Astrocyte of the spinal cord (primary cell): ENCODE measurements around the gene RAB28.
"Not testable (repeated sequence)": the region's sequence is repeated elsewhere in the genome, so short reads cannot be mapped to it uniquely, and the experiment has no call there.

Source experiments
- DNase-seq: peaks from one replicate; pipeline ENCODE4 v3.0.0; 2011; ENCODE audit warnings: low read depth, low spot score
- H3K4me3 ChIP-seq: 2 replicates; pipeline ENCODE4 v1.5.1; 2011; ENCODE audit warnings: low read depth, mild to moderate bottlenecking, low read length, moderate library complexity
- in situ Hi-C: cut with HindIII; loops from 2 replicates; pipeline ENCODE4 v1.10.0; 2017; ENCODE audit warnings: low sequenced_read_pairs
- TF ChIP-seq, protein P1 (sequence below): IDR thresholded peaks from 2 replicates; pipeline ENCODE4 v1.5.1; 2012; ENCODE audit warnings: low read depth, mild to moderate bottlenecking, low read length, inconsistent platforms

The RAB28 gene

GRCh38 chr4:13396161-13396560 lies 88.0 kb downstream of the RAB28 start:
- no peak for DNase-seq
- in situ Hi-C loops = no loop called here
- TF ChIP-seq, protein P1, sequence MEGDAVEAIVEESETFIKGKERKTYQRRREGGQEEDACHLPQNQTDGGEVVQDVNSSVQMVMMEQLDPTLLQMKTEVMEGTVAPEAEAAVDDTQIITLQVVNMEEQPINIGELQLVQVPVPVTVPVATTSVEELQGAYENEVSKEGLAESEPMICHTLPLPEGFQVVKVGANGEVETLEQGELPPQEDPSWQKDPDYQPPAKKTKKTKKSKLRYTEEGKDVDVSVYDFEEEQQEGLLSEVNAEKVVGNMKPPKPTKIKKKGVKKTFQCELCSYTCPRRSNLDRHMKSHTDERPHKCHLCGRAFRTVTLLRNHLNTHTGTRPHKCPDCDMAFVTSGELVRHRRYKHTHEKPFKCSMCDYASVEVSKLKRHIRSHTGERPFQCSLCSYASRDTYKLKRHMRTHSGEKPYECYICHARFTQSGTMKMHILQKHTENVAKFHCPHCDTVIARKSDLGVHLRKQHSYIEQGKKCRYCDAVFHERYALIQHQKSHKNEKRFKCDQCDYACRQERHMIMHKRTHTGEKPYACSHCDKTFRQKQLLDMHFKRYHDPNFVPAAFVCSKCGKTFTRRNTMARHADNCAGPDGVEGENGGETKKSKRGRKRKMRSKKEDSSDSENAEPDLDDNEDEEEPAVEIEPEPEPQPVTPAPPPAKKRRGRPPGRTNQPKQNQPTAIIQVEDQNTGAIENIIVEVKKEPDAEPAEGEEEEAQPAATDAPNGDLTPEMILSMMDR = no peak
- H3K4me3 ChIP-seq = no peak overlapping the region

DNA sequence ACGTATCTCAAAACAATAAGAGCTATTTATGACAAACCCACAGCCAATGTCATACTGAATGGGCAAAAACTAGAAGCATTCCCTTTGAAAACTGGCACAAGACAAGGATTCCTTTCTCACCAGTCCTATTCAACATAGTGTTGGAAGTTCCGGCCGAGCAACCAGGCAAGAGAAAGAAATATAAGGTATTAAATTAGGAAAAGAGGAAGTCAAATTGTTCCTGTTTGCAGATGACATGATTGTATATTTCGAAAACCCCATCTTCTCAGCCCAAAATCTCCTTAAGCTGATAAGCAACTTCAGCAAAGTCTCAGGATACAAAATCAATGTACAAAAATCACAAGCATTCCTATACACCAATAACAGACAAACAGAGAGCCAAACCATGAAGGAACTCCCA lies 94.2 kb downstream of the RAB28 start:
- H3K4me3 ChIP-seq, in situ Hi-C loops, DNase-seq: not testable (repeated sequence)

GRCh38 chr4:13386405-13387107 lies 97.6 kb downstream of the RAB28 start:
- TF ChIP-seq, protein P1 = no peak
- DNase-seq = peak; percentile 52
- H3K4me3 ChIP-seq = no peak overlapping the region
- in situ Hi-C loops = no loop called here

DNA sequence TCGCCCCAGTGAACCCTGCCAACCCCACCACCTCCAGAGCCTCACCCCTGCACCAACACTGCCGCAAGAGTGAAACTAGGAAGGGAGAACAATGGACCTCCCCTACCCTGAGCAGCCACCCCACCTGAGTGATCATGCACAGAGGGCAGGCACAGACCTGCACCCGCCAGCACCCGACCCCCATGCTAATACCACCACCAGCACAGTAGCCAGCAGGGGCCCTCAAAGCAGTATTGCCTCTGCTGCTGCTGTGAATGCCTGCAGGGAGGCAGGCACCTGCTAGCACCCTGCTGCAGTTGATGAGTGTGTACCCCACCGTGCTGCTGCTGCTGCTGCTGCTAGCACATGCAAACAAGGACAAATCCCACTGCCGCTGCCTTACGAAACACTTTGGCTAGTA lies 100.1 kb downstream of the RAB28 start:
- DNase-seq = no peak
- in situ Hi-C loops = no loop called here
- H3K4me3 ChIP-seq = no peak overlapping the region
- TF ChIP-seq, protein P1 = no peak

- DNase-seq = no peak
- in situ Hi-C loops = no loop called here
- TF ChIP-seq, protein P1 = no peak
- H3K4me3 ChIP-seq = no peak overlapping the region
Measured at GRCh38 chr4:13378973-13379759, 105.0 kb downstream of the RAB28 start.

DNA sequence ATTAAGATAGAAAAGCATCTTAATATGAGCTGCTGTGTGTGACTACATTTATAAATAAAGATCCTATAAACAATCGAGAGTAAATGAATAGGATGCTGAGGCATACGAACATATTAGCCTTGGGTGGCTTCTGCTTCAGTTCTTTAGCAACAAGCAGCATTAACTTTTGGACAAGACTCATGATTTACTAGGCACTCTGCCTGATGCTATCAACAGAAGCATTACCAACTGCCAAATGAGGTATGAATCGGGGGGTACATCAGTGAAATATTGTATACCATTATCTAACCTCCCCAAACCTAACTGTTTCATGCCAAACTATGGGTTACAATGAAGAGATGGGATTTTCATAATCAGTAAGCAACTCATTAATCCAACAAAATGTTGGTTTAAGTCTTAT lies 113.1 kb downstream of the RAB28 start:
- in situ Hi-C loops = no loop called here
- TF ChIP-seq, protein P1 = no peak
- DNase-seq = no peak
- no peak overlapping the region for H3K4me3 ChIP-seq

DNA sequence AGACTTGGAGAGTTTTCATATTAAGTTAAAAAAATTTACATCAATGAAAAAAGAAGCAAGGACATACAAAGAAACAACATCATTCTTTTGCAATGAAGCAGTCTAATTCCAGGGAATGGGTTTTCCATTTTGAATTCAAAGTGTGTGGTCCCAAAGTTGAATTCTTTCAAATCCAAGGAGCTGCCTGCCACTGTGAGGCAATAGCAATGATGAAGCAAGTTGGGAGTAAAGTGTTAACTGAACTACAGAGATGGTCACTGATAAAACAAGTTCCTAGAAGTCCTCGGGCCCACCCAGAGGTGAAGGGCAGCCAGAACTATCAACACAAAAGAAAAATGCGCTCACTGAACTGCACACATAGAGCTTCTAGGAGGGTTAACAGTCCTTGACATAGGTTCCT lies 115.9 kb downstream of the RAB28 start:
- TF ChIP-seq, protein P1 = no peak
- DNase-seq = no peak
- in situ Hi-C loops = no loop called here
- no peak overlapping the region for H3K4me3 ChIP-seq
